ENCODE data around the gene MACROD2.

Gene MACROD2

DNA sequence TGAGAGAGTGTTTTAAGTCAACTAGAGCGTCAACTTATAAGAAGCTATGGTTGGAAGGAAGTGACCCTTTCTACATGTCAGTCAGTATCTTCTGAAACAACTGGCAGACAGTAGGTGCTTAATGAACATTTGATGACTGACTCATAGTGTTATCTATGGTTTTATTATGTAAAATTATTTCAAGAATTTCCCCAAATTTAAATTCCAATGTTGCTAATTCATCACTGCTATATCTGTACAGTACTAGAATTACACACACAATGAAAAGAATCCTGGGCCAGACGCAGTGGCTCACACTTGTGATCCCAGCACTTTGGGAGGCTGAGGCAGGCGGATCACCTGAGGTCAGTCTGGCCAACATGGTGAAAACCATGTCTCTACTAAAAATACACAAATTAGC, 1063.5 kb downstream of the MACROD2 start:
- no peak overlapping the region for H2AFZ ChIP-seq
- H3K9ac ChIP-seq = no peak overlapping the region
- no peaks in the 10 kb centered on the region for H3K27me3 ChIP-seq (ENCODE audit: control insufficient read depth, insufficient read depth, low read length)
- no peak overlapping the region for H3K4me3 ChIP-seq (ENCODE audit: low read depth, low read length)
- peaks cover 3% of the 10 kb centered on the region for H3K4me1 ChIP-seq
- no peak for TF ChIP-seq CTCF (IDR thresholded peaks at IDR 0.05)
- H3K79me2 ChIP-seq = no peaks in the 10 kb centered on the region
- H3K9me3 ChIP-seq (ENCODE audit: control insufficient read depth, low read length) = no peaks in the 10 kb centered on the region
- no peak overlapping the region for H3K27ac ChIP-seq
- H3K4me2 ChIP-seq (ENCODE audit: low read length) = no peak overlapping the region
- no peaks in the 10 kb centered on the region for H3K36me3 ChIP-seq (ENCODE audit: control insufficient read depth, insufficient read depth, low read length)

- H3K4me1 ChIP-seq = peaks cover 3% of the 10 kb centered on the region
- no peak overlapping the region for H3K27ac ChIP-seq
- H3K27me3 ChIP-seq (ENCODE audit: control insufficient read depth, insufficient read depth, low read length) = no peaks in the 10 kb centered on the region
- H2AFZ ChIP-seq = no peak overlapping the region
- H3K4me2 ChIP-seq (ENCODE audit: low read length) = no peak overlapping the region
- no peak overlapping the region for H3K9ac ChIP-seq
- no peak overlapping the region for H3K4me3 ChIP-seq (ENCODE audit: low read depth, low read length)
- H3K79me2 ChIP-seq = no peaks in the 10 kb centered on the region
- no peaks in the 10 kb centered on the region for H3K9me3 ChIP-seq (ENCODE audit: control insufficient read depth, low read length)
- TF ChIP-seq CTCF (IDR thresholded peaks at IDR 0.05) = no peak
- H3K36me3 ChIP-seq (ENCODE audit: control insufficient read depth, insufficient read depth, low read length) = no peaks in the 10 kb centered on the region
Measured at GRCh38 chr20:15059438-15059837, 1064.1 kb downstream of the MACROD2 start.

GRCh38 chr20:15060265-15061060, 1065.1 kb downstream of the MACROD2 start:
- no peaks in the 10 kb centered on the region for H3K9me3 ChIP-seq (ENCODE audit: control insufficient read depth, low read length)
- H3K27me3 ChIP-seq (ENCODE audit: control insufficient read depth, insufficient read depth, low read length) = no peaks in the 10 kb centered on the region
- no peak overlapping the region for H3K27ac ChIP-seq
- H3K4me3 ChIP-seq (ENCODE audit: low read depth, low read length) = no peak overlapping the region
- H3K36me3 ChIP-seq (ENCODE audit: control insufficient read depth, insufficient read depth, low read length) = no peaks in the 10 kb centered on the region
- H3K79me2 ChIP-seq = no peaks in the 10 kb centered on the region
- H3K4me2 ChIP-seq (ENCODE audit: low read length) = no peak overlapping the region
- H3K4me1 ChIP-seq = peaks cover 3% of the 10 kb centered on the region
- no peak for TF ChIP-seq CTCF (IDR thresholded peaks at IDR 0.05)
- no peak overlapping the region for H3K9ac ChIP-seq
- H2AFZ ChIP-seq = no peak overlapping the region

- no peaks in the 10 kb centered on the region for H3K27me3 ChIP-seq (ENCODE audit: control insufficient read depth, insufficient read depth, low read length)
- peaks cover 3% of the 10 kb centered on the region for H3K4me1 ChIP-seq
- no peak for TF ChIP-seq CTCF (IDR thresholded peaks at IDR 0.05)
- H3K9me3 ChIP-seq (ENCODE audit: control insufficient read depth, low read length) = no peaks in the 10 kb centered on the region
- H3K4me3 ChIP-seq (ENCODE audit: low read depth, low read length) = no peak overlapping the region
- H3K4me2 ChIP-seq (ENCODE audit: low read length) = no peak overlapping the region
- no peak overlapping the region for H3K9ac ChIP-seq
- no peaks in the 10 kb centered on the region for H3K36me3 ChIP-seq (ENCODE audit: control insufficient read depth, insufficient read depth, low read length)
- H3K27ac ChIP-seq = no peak overlapping the region
- no peaks in the 10 kb centered on the region for H3K79me2 ChIP-seq
- H2AFZ ChIP-seq = no peak overlapping the region
Measured at GRCh38 chr20:15061061-15061430, 1065.7 kb downstream of the MACROD2 start.

GRCh38 chr20:15061955-15062354, 1066.6 kb downstream of the MACROD2 start:
- Histone ChIP-seq H3K9me3 (ENCODE audit: control insufficient read depth, low read length) (no peaks in the 10 kb centered on the region), H2AFZ (no peak overlapping the region), H3K4me1 (peaks cover 3% of the 10 kb centered on the region), H3K79me2 (no peaks in the 10 kb centered on the region), H3K9ac (no peak overlapping the region), H3K4me2 (ENCODE audit: low read length) (no peak overlapping the region), H3K27me3 (ENCODE audit: control insufficient read depth, insufficient read depth, low read length) (no peaks in the 10 kb centered on the region), H3K36me3 (ENCODE audit: control insufficient read depth, insufficient read depth, low read length) (no peaks in the 10 kb centered on the region), H3K4me3 (ENCODE audit: low read depth, low read length) (no peak overlapping the region), H3K27ac (no peak overlapping the region)
- TF ChIP-seq CTCF (IDR thresholded peaks at IDR 0.05) = no peak

Measured in parathyroid adenoma (tissue), 2 donors.